NCI-H187 (cell line): ENCODE results near the gene SPATA32.

Experiments used
- DNase-seq, 2 experiments: peaks; one replicate each; lab custom pipeline; 2025; lab: John Stamatoyannopoulos, UW

The SPATA32 gene

GRCh38 chr17:45246338-45246737, 15.6 kb downstream of the SPATA32 start:
- DNase-seq, result no peak

- no peak for DNase-seq
These were observed 16.9 kb downstream of the SPATA32 start for GRCh38 chr17:45244725-45245656.

- DNase-seq, result peak; percentile 19 to 37
These were observed 18.1 kb downstream of the SPATA32 start for GRCh38 chr17:45243750-45244149.

GRCh38 chr17:45242029-45242414, 19.9 kb downstream of the SPATA32 start:
- DNase-seq, result no peak

GRCh38 chr17:45241328-45242028, 20.4 kb downstream of the SPATA32 start:
- peak in 1 of 2 experiments; percentile 37 for DNase-seq

GRCh38 chr17:45240905-45241327, 21.0 kb downstream of the SPATA32 start:
- DNase-seq, result no peak

GRCh38 chr17:45238155-45238774, 23.6 kb downstream of the SPATA32 start:
- DNase-seq, result no peak

GRCh38 chr17:45237686-45238085, 24.2 kb downstream of the SPATA32 start:
- DNase-seq, result no peak

GRCh38 chr17:45236282-45236606, 25.6 kb downstream of the SPATA32 start:
- DNase-seq, result no peak

GRCh38 chr17:45235416-45236281, 26.2 kb downstream of the SPATA32 start:
- DNase-seq, result peak in 1 of 2 experiments; percentile 9

- DNase-seq, result no peak
These were observed 27.1 kb downstream of the SPATA32 start for GRCh38 chr17:45234641-45235415.

- no peak for DNase-seq
These were observed 28.4 kb downstream of the SPATA32 start for GRCh38 chr17:45233423-45233924.

- DNase-seq, result no peak
These were observed 29.1 kb downstream of the SPATA32 start for GRCh38 chr17:45232514-45233422.

GRCh38 chr17:45231481-45232116, 30.3 kb downstream of the SPATA32 start:
- DNase-seq, result no peak

GRCh38 chr17:45230787-45231480, 31.0 kb downstream of the SPATA32 start:
- no peak for DNase-seq

- DNase-seq, result no peak
These were observed 31.5 kb downstream of the SPATA32 start for GRCh38 chr17:45230410-45230786.

- DNase-seq, result no peak
These were observed 32.0 kb downstream of the SPATA32 start for GRCh38 chr17:45229681-45230409.
